ENCODE results near the gene PARP16.

Gene PARP16

DNA sequence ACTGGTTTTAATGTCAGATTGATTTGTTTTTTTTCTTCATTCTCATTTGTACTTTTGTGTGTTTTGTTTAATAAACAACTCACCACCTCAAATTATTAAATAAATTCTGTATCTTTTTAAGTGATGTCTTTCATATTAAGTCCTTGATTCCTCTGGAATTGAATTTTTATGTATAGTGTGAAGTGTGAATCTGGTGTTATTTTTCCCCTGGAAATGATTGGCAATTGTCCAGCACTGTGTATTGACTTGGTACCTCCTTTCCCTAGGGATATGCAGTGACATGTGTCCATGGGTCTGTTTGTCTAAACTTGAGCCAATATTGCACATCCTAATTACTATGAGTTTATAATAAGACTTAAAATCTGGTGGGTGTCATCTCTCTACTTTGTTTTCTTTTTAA lies 19.9 kb upstream of the PARP16 start:
- no peak overlapping the region for H3K4me3 ChIP-seq (ENCODE audit: low read depth, low read length)
- ChIA-PET POLR2A (interaction anchor here (0.6 to 2.7 kb wide), 3 partner anchors 20 to 121 kb away, joined by 5 to 42 read pairs (median 24); partner anchors contain the start of genes CLPX and PARP16), CTCF (interaction anchor here (0.6 to 4.5 kb wide), 4 partner anchors 11 to 94 kb away, joined by 3 to 40 read pairs (median 6); no protein-coding TSS in a partner anchor)
- TF ChIP-seq, protein P1, sequence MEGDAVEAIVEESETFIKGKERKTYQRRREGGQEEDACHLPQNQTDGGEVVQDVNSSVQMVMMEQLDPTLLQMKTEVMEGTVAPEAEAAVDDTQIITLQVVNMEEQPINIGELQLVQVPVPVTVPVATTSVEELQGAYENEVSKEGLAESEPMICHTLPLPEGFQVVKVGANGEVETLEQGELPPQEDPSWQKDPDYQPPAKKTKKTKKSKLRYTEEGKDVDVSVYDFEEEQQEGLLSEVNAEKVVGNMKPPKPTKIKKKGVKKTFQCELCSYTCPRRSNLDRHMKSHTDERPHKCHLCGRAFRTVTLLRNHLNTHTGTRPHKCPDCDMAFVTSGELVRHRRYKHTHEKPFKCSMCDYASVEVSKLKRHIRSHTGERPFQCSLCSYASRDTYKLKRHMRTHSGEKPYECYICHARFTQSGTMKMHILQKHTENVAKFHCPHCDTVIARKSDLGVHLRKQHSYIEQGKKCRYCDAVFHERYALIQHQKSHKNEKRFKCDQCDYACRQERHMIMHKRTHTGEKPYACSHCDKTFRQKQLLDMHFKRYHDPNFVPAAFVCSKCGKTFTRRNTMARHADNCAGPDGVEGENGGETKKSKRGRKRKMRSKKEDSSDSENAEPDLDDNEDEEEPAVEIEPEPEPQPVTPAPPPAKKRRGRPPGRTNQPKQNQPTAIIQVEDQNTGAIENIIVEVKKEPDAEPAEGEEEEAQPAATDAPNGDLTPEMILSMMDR (IDR thresholded peaks at IDR 0.05; ENCODE audit: insufficient read depth, low read length, missing control alignments) = no peak
- DNase-seq (ENCODE audit: low read depth, low spot score) = no peak

DNA sequence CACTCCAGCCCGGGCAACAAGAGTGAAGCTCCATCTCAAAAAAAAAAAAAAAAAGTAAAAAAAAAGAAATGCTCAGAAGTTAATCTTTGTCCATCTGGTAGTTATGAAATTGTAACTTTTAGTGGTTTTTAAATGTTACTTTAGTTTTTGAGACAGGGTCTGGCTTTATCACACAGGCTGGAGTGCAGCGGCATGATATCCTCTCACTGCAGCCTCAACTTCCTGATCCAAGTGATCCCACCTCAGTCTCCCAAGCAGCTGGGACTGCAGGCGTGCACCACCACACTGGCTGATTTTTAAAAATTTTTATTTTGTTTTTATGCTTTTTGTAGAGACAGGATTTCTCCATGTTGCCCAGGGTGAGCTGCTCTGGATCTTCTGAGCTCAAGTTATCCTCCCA lies 19.1 kb upstream of the PARP16 start:
- no peak for DNase-seq (ENCODE audit: low read depth, low spot score)
- ChIA-PET POLR2A (interaction anchor here (0.6 to 2.7 kb wide), 10 partner anchors 9 to 120 kb away, joined by 3 to 42 read pairs (median 8); partner anchors contain the start of genes CILP, CLPX and PARP16), CTCF (interaction anchor here (0.6 to 2.1 kb wide), 7 partner anchors 8 to 120 kb away, joined by 3 to 8 read pairs (median 3); partner anchors contain the start of genes CLPX and PARP16)
- TF ChIP-seq, protein P1 (IDR thresholded peaks at IDR 0.05; ENCODE audit: insufficient read depth, low read length, missing control alignments) = no peak
- no peak overlapping the region for H3K4me3 ChIP-seq (ENCODE audit: low read depth, low read length)

DNA sequence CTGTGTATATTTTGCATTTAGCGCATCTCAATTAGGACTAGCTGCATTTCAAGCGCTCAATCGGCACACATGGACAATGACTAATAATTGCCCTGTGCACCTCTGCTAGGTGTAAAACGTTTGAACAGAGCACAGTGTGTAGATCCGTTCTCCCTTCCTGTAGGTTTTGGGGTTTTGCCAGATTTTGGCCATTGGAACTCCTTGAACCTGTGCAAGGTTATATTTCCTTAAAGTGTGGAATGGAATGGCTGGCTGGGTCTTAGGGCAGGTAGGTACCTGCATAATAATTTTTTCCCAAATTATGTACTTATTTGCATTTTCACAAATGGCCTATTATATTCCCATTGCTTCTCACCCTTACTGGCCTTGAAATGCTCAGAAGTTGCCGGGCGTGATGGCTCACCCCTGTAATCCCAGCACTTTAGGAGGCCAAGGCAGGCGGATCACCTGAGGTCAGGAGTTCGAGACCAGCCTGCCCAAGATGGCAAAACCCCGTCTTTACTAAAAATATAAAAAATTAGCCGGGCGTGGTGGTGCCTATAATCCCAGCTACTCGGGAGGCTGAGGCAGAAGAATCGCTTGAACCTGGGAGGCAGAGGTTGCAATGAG lies 18.6 kb upstream of the PARP16 start:
- no peak for DNase-seq (ENCODE audit: low read depth, low spot score)
- H3K4me3 ChIP-seq (ENCODE audit: low read depth, low read length) = no peak overlapping the region
- ChIA-PET POLR2A (interaction anchor here (0.6 to 2.7 kb wide), 45 partner anchors 8 to 302 kb away, joined by 3 to 42 read pairs (median 4); partner anchors contain the start of genes CILP, CLPX, PARP16 and RNU5A-1), CTCF (interaction anchor here (0.7 to 2.1 kb wide), 9 partner anchors 9 to 120 kb away, joined by 3 to 8 read pairs (median 3); partner anchors contain the start of genes CLPX and PARP16)
- TF ChIP-seq, protein P1 (IDR thresholded peaks at IDR 0.05; ENCODE audit: insufficient read depth, low read length, missing control alignments) = no peak

DNA sequence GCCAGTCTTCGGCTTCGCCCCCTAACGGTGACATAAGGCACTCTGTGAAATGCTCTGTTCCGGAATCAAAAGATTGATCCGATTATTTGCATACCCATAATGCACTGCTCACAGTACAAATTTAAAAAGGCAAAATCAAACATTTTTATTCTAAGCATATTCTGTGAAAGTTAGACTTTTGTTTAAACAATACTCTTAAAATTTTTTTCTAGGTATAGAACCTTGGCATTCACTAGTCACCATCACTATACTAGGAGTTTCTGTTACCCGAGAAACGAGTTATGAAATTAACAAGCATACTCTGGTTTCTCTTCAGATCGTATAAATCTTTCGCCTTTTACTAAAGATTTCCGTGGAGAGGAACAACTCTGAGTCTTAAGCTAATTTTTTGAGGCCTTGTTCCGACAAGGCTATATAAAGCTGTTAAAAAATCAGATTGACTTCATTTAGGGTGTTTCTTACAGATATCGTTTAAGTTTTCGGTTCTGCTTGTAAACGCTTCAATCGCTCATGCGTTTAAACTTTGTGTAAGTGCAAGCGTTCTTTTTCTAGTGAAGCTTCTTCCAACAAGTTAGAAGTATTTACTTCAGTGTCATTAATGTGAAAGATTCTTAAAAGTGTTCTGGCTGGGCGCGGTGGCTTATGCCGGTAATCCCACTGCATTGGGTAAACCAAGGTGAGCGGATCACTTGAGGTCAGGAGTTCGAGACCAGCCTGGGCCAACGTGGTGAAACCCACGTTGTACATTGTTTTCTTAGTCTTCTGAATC lies 17.9 kb upstream of the PARP16 start, which contains the start of gene RNU5B-1:
Gene RNU5B-1 (plus strand): TSS at position 297 of the 769 bp plus-strand sequence.
- TF ChIP-seq, protein P1 (IDR thresholded peaks at IDR 0.05; ENCODE audit: insufficient read depth, low read length, missing control alignments) = peak; percentile 85
- POLR2A ChIA-PET = interaction anchor here (0.5 to 2.7 kb wide), 49 partner anchors 8 to 301 kb away, joined by 3 to 42 read pairs (median 4); partner anchors contain the start of genes CILP, CLPX, PARP16 and RNU5A-1
- DNase-seq (ENCODE audit: low read depth, low spot score) = peak; percentile 96
- H3K4me3 ChIP-seq (ENCODE audit: low read depth, low read length) = peak within 1 kb of the TSS; percentile 56
- CTCF ChIA-PET = interaction anchor here (0.8 to 2.1 kb wide), 8 partner anchors 10 to 119 kb away, joined by 3 to 8 read pairs (median 4); partner anchors contain the start of gene CLPX

DNA sequence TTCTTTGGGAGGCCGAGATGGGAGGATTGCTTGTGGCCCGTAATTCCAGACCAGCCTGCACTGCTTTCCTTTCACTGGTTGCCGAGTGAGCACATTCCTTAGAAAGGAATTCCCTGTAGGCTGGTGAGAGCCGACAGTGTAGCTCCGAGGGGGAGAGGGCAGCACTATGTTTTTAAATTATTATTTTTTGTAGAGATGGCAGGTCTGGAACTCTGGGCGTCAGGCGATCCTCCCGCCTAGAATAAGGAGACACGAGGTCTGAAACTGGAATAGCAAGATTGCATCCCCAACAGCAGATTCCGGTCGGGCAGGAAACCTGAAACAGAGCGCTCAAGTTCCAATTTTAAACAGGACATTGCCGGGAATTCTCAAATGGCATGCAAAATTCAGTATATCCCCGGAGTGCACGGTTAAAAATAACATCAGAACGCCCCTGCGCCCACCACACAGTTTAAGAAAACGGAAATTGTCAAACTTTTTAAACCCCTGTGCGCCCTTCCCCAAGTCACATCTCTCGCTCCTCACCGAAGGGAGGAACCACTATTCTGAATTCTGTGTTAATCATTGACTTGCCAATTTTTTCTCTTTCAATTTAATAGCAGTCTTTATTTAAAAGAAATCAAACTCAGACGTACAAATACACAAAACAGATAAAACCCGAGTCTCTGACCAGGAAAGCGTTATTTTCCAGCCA lies 17.2 kb upstream of the PARP16 start:
- ChIA-PET CTCF (interaction anchor here (0.8 to 1.5 kb wide), 2 partner anchors 18 to 118 kb away, joined by 4 read pairs; no protein-coding TSS in a partner anchor), POLR2A (interaction anchor here (0.5 to 2.7 kb wide), 19 partner anchors 7 to 281 kb away, joined by 3 to 42 read pairs (median 6); partner anchors contain the start of genes CILP, CLPX, PARP16 and RNU5A-1)
- no peak for DNase-seq (ENCODE audit: low read depth, low spot score)
- TF ChIP-seq, protein P1 (IDR thresholded peaks at IDR 0.05; ENCODE audit: insufficient read depth, low read length, missing control alignments) = no peak
- H3K4me3 ChIP-seq (ENCODE audit: low read depth, low read length) = peak overlapping the region; percentile 56

Data from AG04449 (cell line).